Dedifferentiated amniotic fluid mesenchymal stem cell (primary cell): ENCODE results near the gene SETX.
"Not testable (repeated sequence)": the region's sequence is repeated elsewhere in the genome, so short reads cannot be mapped to it uniquely, and the experiment has no call there.

Experiments
- DNase-seq: peaks from one replicate; pipeline ENCODE4 v3.0.0-alpha.2; 2016; ENCODE audit errors: extremely low spot score

SETX gene, protein sequence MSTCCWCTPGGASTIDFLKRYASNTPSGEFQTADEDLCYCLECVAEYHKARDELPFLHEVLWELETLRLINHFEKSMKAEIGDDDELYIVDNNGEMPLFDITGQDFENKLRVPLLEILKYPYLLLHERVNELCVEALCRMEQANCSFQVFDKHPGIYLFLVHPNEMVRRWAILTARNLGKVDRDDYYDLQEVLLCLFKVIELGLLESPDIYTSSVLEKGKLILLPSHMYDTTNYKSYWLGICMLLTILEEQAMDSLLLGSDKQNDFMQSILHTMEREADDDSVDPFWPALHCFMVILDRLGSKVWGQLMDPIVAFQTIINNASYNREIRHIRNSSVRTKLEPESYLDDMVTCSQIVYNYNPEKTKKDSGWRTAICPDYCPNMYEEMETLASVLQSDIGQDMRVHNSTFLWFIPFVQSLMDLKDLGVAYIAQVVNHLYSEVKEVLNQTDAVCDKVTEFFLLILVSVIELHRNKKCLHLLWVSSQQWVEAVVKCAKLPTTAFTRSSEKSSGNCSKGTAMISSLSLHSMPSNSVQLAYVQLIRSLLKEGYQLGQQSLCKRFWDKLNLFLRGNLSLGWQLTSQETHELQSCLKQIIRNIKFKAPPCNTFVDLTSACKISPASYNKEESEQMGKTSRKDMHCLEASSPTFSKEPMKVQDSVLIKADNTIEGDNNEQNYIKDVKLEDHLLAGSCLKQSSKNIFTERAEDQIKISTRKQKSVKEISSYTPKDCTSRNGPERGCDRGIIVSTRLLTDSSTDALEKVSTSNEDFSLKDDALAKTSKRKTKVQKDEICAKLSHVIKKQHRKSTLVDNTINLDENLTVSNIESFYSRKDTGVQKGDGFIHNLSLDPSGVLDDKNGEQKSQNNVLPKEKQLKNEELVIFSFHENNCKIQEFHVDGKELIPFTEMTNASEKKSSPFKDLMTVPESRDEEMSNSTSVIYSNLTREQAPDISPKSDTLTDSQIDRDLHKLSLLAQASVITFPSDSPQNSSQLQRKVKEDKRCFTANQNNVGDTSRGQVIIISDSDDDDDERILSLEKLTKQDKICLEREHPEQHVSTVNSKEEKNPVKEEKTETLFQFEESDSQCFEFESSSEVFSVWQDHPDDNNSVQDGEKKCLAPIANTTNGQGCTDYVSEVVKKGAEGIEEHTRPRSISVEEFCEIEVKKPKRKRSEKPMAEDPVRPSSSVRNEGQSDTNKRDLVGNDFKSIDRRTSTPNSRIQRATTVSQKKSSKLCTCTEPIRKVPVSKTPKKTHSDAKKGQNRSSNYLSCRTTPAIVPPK (N-terminal part only)

DNA sequence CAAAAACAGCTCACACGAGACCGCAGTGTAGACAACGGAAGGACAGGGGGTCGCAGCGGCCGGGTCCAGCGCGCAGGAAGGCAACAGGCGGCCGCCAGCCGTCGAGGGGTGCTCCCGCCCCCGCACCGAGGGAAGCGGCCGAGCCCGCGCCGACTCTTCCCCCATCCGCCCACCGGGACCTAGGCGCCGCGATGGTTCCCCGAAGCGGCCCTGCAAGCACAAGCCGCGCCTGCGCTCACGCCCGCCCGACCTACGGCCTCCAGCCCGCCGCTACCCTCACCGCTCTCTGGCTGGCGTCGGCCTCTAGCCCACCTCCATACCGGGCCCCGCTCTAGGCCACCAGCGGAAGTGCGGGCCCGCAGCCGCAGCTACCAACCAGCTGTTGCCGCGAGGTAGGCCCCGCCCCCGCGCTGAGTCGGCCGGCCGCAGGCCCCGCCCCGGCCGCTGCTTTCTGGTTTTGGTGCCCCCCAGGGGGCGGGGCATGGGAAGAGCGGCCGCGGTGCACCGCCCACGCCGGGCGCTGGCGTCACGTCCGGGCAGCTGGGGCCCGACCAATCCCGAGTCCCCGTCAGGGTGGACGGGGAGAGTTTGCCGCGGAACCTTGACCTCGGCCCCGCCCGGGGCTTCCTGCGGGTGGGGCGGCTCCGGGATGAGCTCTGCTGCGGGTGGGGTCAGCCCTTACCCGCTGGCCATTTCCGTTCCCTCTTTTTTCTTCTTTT is at the start of gene SETX:
SETX (minus strand) TSS at position 350 of the 719 bp plus-strand sequence. CDS start 5,558 bp downstream, outside the sequence.
- DNase-seq = peak; percentile 96

DNA sequence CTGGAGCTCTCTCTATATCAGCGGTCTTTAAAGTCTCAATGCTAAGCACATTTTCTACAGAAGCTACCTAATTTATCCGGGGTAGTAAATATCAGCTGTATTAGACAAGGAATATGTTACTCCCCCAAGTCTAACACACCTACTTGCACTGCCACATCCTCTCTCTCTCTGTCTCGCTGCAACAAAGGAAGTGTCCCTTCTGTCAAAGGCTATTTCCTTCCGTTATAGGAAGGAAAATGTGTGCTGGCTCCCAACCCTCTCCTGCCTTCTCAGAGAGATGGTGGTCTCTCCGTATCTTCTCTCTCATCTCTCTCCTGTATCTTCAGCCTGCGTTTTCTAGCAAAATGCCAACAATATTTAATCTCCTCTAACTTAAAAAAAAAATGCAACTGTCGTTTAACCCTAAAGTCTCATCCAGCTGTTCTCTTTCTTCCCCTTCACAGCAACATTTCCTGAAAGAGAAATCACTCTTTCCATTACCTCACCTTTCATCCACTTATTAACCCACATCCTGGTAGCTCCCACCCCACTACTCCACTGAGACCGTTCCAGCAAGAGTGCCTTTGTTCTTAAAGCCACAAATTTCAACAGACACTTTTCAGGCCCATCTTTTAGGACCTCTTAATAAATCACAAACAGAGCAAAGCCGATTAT is 49.6 kb upstream of the SETX start:
- DNase-seq = no peak

DNA sequence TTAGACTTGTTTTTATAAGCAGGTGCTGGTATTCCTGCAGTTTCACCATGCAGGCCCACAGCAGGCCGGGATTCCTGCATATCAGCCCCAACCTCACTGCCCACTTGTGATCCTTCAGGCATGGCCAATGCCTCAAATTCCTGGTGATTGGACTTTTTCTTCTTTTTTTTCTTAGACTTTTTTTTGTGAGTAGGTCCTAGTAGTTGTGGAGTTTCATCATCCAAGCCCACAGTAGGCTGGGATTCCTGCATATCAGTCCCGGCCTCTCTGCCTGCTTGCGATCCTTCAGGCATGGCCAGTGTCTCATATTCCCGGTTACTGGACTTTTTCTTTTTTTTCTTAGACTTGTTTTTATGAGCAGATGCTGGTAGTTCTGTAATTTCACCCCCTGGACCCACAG is 47.0 kb upstream of the SETX start:
- no peak for DNase-seq

DNA sequence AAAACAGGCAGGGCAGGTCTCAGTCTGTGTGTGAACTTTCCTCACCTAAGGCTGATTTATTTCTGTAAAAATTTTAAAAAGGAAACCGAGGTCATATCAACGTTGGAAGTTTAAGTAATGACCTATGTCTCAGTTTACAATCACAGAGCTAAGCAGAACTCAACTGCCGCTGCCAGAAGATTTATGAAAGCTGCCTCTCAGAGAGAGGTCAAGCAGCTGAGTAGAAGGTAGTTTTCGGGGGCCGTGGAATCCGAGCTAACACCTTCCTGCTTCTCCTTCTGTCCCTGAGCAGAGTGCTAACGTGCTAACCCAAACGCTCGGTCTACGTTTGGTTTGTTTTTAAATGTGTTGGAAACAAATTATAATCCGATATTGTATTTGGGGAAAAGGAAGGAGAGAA is 40.8 kb upstream of the SETX start:
- DNase-seq = no peak

DNA sequence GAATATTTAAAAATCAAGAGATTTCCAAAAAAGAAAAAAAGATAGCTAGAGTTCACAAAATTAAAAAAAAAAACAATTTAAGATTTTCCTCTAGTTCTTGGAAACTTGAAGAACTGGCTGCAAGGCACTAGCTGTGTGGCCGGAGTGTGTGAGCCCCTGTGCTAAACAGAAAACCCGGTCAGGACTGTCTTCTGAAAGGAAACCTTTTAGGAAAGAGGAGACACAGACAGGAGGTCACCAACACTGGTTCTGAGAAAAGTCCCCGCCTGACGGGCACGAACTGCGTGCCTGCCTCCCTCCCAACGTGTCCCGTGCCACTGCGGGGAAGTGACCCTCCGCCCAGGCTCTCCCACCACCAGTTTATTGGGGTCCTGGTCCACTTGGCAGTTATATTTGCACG is 36.7 kb upstream of the SETX start:
- DNase-seq = no peak

DNA sequence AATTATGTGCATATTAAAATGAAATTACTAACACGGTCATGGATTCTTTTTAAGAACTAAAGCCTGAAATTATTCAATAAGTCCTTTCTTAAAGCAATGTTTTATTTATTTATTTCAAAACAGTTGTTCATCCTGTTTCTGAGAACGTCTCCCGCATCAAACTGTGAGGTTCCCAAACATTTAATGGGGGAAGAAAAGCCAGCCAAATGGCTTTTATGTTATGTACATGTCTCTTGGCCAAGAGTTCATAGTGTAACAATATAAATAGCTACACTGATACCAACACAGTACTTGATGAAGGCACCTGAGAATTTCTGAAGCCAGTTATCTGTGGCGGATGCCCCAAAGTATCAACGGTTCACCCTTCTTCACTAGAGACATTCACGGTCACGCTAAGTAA is 36.2 kb upstream of the SETX start:
- no peak for DNase-seq

DNA sequence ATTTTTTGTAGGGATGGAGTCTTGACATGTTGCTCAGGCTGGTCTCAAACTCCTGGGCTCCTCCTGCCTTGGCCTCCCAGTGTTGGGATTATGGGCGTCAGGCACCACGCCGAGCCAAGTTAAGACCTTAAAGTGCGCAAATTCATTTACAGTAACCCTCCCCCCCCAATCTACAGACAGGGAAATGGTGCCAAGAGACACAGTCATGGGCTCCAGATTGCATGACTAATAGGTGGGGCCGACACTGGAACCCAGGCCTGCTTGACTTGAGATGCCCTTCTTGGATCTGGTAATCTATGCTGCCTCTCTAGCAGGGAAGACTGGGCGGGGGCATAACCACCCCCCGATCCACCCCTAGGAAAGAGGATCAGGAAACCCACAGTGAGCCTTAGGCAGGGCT is 32.3 kb upstream of the SETX start:
- DNase-seq = no peak

DNA sequence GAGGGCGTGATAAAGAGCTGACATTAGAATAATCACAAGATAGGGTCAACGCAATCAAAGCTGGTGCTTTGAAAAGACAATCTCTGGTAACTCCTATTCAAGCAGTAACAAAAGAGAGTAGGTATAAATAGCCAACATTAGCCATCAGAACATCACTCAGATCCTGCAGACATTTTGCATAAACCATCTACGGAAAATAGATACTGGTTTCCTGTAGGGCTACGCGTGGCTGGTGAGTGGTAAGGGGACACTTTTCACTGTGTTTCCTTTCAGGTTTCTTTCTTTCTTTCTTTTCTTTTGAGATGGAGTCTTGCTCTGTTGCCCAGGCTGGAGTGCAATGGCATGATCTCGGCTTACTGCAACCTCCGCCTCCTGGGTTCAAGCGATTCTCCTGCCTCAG is 29.6 kb upstream of the SETX start:
- DNase-seq = no peak

DNA sequence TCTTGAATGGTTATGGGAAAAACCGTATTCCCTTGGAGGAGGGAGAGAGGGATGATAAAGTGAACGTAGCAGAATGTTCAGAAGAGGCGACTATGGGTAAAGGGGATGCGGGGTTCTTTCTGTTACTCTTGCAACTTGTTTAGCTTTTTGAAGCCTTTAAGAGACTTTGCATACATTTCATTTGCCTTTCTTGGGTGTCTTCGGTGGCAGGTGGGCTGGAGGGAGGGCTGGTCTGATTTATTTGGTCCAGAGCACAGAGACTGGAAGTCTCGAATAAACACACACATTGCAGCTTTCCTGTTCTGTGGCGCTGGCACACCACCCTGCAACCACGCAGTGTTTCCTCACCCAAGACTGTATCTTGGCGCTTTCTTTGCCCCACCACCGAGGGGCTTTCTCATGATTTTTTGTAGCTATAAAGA is 28.7 kb upstream of the SETX start:
- DNase-seq = no peak

DNA sequence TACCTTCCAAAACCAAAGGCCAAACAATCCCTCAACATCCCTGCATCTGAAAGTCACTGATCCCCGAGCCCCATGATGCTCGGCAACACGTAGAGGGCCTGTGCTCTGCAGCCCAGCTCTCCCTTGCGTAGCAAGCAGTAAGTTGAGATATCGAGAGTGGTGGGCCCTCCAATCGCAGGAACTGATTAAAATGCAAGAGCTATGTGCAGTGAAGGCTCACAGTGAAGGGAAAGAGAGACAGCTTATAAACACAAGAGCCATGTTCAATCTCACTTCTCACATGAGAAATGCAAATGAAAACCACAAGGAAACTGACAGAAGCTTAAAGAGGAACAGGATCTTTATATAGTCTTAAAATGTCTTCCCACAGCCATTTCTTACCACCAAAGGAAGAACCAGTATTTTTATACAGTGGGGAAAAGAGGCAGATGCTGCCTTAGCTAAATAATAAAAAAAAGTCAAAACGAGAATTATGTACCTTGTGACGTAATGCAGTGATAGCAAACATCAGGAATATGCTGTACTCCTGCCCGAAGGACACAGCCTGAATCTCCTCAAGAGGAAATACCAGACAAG is 27.3 kb upstream of the SETX start:
- DNase-seq = no peak

DNA sequence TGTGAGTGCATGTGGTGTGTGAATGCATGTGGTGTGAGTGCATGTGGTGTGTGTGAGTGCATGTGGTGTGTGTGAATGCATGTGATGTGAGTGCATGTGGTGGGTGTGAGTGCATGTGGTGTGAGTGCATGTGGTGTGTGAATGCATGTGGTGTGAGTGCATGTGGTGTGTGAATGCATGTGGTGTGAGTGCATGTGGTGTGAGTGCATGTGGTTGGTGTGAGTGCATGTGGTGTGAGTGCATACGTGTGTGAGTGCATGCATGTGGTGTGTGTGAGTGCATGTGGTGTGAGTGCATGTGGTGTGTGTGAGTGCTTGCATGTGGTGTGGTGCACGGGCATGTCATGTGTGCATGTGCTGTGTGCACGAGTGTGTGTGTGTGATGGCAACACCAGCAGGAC is 23.6 kb upstream of the SETX start:
- DNase-seq = not testable (repeated sequence)

DNA sequence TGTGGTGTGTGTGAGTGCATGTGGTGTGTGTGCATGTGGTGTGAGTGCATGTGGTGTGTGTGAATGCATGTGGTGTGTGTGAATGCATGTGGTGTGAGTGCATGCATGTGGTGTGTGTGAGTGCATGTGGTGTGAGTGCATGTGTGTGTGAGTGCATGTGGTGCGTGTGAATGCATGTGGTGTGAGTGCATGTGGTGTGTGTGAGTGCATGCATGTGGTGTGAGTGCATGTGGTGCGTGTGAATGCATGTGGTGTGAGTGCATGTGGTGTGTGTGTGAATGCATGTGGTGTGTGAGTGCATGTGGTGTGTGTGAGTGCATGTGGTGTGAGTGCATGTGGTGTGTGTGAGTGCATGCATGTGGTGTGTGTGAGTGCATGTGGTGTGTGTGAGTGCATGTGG is 23.0 kb upstream of the SETX start:
- not testable (repeated sequence) for DNase-seq

DNA sequence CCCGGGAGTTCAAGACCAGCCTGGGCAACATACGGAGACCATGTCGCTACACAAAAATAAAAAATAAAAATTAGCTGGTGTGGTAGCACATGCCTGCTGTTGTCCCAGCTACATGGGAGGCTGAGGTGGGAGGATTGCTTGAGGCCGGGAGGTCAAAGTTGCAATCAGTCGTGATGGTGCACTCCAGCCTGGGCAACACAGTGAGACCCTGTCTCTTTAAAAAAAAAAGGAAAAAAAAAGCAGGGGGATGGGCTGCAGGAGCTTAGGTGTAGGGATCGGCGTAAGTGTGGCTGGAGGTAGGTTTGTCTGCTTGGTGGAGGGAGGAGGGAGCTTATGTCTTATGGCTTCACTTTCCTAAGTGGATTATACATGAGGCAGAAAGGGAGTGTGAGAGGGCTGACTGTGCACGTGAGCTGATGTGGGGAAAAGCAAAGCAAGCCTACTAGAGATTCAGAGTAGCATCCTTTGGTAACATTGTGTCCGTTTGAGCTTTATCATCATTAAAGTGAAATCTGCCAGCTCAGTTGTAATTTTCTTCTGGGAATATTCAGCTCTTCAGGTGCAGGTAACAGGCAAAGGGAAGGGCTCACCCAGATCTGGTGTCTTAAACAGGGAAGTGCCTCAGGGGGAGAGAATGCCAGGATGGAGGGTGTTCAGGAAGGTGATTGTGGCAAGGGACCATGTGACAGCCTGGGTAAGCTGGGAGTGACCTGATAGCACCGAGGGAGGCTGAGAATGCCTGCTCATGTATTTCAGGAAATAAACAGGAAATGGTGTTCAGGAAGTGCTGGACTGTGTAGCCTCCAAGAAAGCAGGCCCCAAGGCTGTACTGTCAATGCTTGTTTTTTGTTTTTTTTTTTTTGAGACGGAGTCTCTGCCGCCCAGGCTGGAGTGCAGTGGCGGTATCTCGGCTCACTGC is 17.6 kb upstream of the SETX start:
- DNase-seq = no peak

DNA sequence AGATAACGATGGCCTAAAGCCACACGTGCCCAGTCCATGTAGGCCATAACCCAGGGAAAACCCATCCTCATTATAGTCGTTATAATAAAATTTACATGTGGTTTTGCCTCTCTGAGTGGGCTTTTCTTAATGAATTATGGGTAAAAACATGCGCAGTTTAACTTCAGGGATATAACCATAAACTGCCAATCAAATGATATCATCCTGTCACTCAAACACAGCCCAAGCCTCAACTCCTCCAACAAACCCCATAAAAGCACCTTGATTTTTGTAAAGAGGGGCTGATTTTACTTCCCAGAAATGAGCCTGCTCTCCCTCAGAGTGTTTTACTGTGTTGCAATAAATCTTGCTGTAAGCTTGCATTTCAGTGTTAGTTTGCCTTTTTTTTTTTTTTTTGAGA is 15.8 kb upstream of the SETX start:
- DNase-seq = no peak

DNA sequence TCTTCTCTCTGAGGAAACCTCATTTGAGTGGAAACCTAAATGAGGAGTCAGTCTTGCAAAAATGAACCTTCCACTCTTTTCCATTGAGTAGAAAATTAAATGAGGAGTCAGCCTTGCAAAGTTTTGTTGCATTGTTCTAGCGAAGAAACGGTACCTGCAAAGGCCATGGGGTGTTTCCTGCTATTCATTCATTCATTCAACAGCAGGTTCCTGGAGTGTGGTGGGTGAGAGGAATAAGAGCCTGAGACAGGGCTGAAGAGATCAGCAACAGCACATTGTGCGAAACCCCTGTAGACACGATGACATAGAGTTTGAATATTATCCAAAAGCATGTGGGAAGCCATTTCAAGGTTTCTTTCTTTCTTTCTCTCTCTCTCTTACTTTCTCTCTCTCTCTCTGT is 14.6 kb upstream of the SETX start:
- DNase-seq = no peak

DNA sequence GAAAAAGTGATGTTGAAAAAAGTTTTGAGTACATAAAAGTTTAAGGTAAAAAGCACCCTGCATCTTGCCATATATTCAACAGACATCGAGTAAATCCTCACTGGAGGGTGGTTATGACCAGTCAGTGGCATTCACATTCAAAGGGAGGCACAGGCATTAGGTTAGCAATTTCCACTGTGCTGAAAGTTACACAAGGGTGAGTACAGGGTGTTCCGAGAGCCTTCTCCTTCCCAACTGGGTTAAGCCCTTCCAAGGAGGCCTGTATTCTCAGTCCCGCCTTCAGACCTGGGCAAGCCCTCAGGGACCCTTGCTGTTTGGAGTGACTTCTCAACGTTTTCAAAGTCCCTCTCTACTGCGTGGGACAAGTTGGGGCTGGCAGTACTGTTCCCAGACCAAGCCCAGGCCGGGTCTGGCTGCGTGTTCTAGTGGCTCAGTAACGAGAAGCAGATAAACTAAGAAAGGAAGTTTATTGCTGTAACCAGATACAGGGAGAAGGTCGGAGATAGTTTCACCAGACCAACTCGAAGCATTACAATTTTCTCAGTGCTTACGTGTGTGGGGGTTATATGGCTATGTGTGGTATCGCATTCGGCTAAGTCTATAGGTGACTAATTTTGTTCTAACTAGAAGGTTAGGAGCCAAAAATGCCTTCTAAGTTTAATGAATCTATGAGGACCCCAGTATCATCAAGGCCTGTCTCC is 13.0 kb upstream of the SETX start:
- DNase-seq = no peak

DNA sequence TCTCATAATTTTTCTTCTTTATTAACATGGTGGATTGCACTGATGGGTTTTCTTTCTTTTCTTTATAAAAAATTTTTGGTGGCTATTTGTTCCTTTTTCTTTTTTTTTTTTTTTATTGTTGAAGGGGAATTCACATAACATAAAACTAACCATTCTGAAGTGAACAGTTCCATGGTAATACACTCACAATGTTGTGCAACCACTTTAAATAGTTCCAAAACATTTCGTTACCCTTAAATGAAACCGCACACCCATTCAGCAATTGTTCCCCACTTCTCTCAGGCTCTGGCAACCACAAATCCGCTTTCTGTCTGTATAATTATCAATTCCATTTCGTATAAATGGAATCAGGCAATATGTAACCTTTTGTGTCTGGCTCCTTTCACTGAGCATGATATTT is 11.7 kb upstream of the SETX start:
- no peak for DNase-seq

DNA sequence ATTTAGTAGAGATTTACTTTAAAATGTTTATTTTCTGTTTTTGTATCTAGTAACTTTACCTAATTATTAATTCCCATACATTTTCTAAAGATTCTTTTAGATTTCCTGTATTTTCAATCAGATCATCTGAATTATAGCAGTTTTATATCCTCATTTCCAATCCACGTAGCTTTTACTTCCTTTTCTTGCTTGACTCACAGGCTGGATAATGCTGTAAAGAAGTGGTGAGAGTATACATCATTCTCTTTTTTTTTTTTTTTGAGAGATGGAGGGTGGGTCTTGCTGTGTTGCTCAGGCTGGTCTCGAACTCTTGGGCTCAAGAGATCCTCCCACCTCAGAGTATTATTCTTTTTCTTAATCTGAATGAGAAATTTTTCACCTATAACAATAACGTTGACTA is 11.2 kb upstream of the SETX start:
- DNase-seq = no peak

DNA sequence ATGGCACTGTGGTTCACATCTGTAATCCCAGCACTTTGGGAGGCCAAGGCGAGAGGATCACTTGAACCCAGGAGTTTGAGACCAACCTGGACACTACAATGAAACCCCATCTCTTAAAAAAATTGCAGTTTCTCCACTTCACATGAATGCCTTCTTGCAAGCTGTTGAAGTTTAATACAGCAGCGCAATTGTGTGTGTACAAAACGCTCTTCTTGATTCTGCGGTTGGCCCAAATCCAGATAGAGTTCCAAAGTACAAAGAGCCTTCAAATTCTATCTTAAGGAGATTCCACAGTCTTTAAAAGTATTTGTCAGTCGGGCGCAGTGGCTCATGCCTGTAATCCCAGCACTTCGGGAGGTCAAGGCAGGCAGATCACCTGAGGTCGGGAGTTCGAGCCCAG is 9.3 kb upstream of the SETX start:
- DNase-seq = no peak
